ENCODE data around the gene KCNIP3. TPM values are rescaled to one million over a fixed set of nuclear protein-coding genes. Genes with fewer than 3 reads are reported as not detected.

The KCNIP3 gene
- total RNA-seq, 1 donor from 2014 or later, result 4.9 TPM

GRCh38 chr2:95380280-95380679 lies 83.1 kb downstream of the KCNIP3 start:
- FAIRE-seq, result no peak
- no peak for DNase-seq (ENCODE audit: low spot score in 2 of 2)

DNA sequence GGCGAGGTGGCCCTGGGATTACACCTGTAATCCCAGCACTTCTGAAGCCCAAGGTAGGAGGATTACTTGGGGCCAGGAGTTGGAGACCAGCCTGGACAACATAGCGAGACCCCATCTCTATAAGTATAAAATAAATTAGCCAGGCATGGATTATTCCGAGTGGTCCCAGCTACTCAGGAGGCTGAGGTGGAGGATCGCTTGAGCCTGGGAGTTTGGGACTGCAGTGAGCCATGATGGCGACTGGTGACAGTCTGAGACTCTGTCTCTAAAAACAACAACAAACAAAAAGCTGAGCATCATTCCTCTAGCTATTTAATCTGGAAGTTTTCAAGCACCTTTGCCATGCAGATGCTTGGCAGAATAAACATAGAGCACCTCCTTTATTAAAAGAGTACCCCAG lies 83.6 kb downstream of the KCNIP3 start:
- no peak for FAIRE-seq
- no peak for DNase-seq (ENCODE audit: low spot score in 2 of 2)

DNA sequence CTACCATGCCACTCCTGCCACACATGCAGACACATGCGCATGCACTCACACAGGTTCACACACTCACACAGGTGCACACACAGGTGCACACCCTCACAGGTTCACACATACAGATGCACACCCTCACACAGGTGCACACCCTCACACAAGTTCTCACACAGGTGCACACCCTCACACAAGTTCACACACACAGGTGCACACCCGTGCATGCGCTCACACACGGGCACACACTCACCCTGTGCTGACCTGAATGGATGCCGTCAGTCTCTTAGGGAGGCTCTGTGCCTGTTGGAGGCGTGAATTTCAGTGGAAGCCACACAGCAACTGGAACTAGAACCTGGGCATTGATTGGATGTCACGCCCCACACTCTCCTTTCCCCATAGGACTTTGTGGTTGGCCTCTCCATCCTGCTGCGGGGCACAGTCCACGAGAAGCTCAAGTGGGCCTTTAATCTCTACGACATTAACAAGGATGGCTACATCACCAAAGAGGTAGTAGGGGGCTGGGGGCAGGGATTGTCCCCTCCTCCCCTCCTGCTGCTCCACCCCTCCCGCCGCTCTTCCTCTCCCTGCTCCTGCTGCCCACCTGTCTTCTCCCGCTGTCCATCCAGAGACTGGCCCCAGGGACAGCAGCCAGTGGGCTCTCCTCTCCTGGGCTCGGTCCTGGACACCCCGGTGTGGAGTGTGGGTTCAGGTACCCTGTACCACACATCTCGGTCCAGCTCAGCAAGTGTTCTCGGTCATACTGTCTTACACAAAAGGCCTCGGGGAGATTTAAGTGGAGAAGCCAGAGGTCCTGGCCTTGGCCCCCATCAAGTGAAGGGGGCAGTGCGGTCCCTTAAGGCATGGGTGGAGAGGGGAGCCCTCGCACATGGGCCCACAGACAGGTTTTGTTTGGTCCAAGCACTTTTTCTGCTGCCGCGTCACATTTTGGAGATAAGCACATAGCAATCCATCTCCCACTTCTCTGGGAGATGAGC lies 84.4 kb downstream of the KCNIP3 start:
- FAIRE-seq (no peak), DNase-seq (ENCODE audit: low spot score in 2 of 2) (no peak)

- FAIRE-seq (no peak), DNase-seq (ENCODE audit: low spot score in 2 of 2) (no peak)
Observed at GRCh38 chr2:95382192-95382591, 85.0 kb downstream of the KCNIP3 start.

GRCh38 chr2:95382686-95383634 lies 85.8 kb downstream of the KCNIP3 start:
- no peak for DNase-seq (ENCODE audit: low spot score in 2 of 2)
- no peak for FAIRE-seq

DNA sequence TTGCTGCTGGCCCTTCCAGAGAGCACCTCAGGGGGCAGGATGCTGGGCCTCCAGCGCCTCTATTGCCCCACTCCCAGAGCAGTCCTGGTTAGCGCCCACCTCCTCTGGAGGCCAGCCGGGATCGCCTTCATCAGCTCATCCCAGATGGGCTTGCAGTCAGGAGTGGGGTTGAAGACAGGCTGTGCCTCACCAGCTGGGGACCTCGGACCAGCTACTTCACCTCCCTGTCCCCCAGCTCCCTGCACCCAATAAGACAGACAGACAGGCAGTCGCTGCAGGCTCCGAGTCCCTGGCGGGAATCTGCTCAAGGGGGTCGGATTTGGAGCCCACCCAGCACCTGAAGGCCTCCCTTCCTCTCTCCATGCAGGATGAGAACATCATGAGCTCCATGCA lies 86.5 kb downstream of the KCNIP3 start:
- FAIRE-seq, result no peak
- DNase-seq (ENCODE audit: low spot score in 2 of 2), result no peak

DNA sequence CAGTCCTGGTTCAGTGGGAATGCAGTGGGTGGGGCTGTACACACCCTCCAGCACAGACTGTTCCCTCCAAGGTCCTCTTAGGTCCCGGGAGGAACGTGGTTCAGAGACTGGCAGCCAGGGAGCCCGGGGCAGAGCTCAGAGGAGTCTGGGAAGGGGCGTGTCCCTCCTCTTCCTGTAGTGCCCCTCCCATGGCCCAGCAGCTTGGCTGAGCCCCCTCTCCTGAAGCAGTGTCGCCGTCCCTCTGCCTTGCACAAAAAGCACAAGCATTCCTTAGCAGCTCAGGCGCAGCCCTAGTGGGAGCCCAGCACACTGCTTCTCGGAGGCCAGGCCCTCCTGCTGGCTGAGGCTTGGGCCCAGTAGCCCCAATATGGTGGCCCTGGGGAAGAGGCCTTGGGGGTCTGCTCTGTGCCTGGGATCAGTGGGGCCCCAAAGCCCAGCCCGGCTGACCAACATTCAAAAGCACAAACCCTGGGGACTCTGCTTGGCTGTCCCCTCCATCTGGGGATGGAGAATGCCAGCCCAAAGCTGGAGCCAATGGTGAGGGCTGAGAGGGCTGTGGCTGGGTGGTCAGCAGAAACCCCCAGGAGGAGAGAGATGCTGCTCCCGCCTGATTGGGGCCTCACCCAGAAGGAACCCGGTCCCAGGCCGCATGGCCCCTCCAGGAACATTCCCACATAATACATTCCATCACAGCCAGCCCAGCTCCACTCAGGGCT lies 87.9 kb downstream of the KCNIP3 start:
- DNase-seq (ENCODE audit: low spot score in 2 of 2), result no peak

DNA sequence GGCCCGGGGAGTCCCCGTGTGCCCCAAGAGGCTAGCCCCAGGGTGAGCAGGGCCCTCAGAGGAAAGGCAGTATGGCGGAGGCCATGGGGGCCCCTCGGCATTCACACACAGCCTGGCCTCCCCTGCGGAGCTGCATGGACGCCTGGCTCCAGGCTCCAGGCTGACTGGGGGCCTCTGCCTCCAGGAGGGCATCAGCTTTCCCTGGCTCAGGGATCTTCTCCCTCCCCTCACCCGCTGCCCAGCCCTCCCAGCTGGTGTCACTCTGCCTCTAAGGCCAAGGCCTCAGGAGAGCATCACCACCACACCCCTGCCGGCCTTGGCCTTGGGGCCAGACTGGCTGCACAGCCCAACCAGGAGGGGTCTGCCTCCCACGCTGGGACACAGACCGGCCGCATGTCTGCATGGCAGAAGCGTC lies 88.4 kb downstream of the KCNIP3 start:
- FAIRE-seq (no peak), DNase-seq (ENCODE audit: low spot score in 2 of 2) (no peak)

More for the DNA sequence above, 87.9 kb downstream of the KCNIP3 start:
- FAIRE-seq, result no peak

DNA sequence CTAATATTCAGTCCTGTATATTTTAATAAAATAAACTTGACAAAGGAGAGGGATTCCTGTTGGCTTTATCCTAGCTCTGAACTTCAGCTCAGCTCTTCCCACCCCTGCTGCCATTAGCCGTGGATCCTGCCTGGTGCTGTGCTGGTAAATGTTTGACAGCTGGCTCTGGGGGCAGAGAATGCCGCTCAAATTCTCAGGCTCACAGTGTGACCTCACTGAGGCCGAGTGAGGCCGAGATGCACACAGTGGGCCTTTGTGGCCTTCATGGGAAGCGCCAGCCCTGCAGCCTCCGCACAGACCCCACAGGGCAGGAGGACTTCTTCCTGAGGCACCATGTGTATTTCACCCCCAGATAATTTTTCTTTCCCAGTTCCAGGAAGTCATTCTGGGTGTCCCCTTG lies 88.9 kb downstream of the KCNIP3 start:
- FAIRE-seq, result no peak
- DNase-seq (ENCODE audit: low spot score in 2 of 2), result no peak

DNA sequence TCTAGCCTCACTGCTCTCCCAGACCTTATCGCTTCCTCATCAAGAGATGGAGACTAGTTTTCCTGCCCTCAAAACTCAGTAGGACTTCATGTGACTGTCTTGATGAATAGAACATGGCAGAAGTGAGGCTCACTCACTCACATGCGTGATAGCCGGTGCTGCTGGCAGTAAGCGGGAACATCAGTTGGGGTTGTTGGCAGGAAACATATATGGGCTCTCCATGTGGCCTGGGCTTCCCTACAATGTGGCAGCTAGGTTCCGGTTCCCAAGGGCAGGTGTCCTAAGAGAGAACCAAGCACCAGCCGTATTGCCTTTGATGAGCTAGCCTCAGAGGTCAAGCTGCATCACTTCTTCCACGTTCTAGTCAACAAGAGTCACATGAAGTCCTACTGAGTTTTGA lies 90.2 kb downstream of the KCNIP3 start:
- DNase-seq (ENCODE audit: low spot score in 2 of 2) (no peak), FAIRE-seq (no peak)

DNA sequence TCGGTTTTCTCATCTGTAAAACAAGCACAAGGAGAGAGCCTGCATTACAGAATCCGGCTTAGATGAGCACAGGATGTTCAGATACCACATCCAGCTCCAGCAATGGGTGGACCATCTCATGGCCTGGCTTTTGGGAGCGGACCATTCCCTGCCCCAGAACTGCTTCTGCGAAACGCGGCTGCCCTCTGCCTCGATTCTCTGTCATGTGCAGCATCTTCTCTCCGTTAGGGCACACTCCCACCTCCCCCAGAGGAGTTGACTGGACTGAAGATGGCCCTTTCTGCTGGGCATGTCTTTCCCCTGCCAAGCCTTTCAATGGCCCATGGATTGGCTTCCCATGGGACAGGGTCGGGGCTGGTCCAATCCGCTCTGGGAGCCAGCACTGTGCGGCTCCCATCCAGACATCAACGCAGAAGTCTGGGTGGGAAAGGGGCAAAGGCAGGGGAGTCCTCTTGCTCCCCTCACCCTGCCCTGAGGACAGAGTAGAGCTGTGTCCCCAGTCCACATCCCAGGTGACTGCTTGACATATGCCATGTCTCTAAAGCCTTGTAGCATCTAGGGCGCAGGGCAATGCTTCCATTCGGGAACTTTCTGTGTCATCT lies 91.0 kb downstream of the KCNIP3 start:
- FAIRE-seq, result no peak
- DNase-seq (ENCODE audit: low spot score in 2 of 2), result no peak

- no peak for DNase-seq (ENCODE audit: low spot score in 2 of 2)
- FAIRE-seq, result no peak
Observed at GRCh38 chr2:95388856-95389244, 91.7 kb downstream of the KCNIP3 start.

DNA sequence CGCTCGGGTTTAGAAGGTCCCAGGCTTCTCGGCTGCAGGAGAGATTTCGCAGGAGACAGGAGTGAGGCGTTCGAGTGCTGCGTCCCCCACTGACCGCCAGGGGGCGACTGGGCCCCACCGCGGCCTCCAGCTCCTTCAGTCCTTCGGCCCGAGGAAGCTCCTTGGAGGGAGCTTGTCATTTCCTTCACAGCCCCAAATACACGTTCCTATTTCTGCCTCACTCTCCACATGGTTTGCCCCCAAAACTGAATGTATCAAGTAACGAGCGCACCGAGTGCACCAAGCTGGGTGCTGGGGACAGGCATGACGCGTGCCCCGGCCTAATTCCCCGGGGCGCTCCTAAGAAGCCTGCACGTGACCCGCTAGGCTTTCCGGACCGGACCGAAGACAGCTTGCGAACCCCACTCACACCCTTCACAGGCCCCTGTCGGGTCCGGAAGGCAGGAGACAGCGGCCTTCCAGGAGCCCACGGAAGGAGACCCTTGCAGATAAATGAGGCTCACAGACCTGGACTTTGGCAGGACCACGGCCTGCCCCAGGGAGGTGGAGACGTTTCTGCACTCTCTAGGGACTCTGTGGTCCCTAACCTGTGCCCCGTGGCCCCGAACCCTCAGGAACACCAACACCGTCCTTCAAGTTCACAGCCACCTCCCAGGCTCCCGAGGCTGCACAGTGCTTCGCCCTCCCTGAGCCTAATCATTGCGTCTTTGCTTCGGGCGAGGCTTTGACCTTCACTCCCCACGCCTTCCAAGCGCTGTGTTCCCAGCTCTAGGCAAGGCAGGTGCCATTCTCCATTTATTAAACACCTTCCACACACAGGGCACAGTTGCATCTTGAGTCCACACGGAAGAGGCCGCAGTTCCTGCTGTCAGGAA lies 92.3 kb downstream of the KCNIP3 start:
- DNase-seq (ENCODE audit: low spot score in 2 of 2) (peak; percentile 40 to 75), FAIRE-seq (no peak)

DNA sequence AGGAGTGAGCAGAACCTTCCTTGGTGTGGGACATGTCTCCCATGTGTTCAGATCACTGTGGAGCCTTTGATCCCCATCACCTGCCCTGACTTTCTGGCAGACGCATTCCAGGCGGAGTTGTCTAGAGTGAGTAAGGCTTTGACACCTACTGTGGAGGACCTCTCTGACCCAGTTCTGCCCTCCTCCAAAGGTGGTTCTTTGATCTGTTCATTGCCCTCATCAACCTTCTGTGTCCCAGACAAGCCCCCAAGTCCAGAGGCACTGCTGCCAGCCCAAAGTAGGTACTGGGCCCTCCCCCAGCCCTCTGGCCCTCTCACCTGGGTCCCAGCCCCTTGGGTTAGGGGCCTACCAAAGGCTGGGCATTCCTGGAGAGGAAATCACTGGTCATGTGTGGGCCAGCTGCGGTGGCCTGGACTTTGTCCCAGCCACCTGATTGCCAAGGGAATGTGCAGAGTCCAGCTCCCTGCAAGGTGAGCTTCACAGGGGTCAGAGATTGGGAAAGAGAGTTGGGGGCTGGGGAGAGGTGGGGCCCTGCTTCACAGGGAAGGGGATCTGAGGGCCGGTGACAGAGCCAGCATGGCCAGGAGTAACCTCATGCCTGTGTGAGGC lies 93.2 kb downstream of the KCNIP3 start:
- FAIRE-seq (no peak), DNase-seq (ENCODE audit: low spot score in 2 of 2) (no peak)

- DNase-seq (ENCODE audit: low spot score in 2 of 2), result no peak
- FAIRE-seq, result no peak
Observed at GRCh38 chr2:95390881-95391321, 93.8 kb downstream of the KCNIP3 start.

GRCh38 chr2:95391641-95392310 lies 94.6 kb downstream of the KCNIP3 start:
- no peak for DNase-seq (ENCODE audit: low spot score in 2 of 2)
- no peak for FAIRE-seq

- FAIRE-seq (no peak), DNase-seq (ENCODE audit: low spot score in 2 of 2) (no peak)
Observed at GRCh38 chr2:95392320-95392719, 95.2 kb downstream of the KCNIP3 start.
